Gastroesophageal sphincter (tissue), 3 donors: ENCODE data around the gene PAM.

Experiments
- POLR2A ChIP-seq, 2 donors: fragments of 450-650 bp; IDR thresholded peaks; one replicate each; pipeline ENCODE4 v1.6.1; 2017; ENCODE audit warnings: antibody characterized with exemption in 2 of 2, mild to moderate bottlenecking in 2 of 2, moderate library complexity in 1 of 2
- TF ChIP-seq, protein P1 (sequence below), 4 experiments: fragments of 200-600 bp in 2 of 4; fragments of 450-650 bp in 2 of 4; sonication (generic) in 1 of 4; IDR thresholded peaks; one replicate each; pipeline ENCODE4 v1.5.1; 2017 to 2019; ENCODE audit warnings: antibody characterized with exemption in 4 of 4, mild to moderate bottlenecking in 2 of 4, moderate library complexity in 2 of 4

- TF ChIP-seq, protein P1, sequence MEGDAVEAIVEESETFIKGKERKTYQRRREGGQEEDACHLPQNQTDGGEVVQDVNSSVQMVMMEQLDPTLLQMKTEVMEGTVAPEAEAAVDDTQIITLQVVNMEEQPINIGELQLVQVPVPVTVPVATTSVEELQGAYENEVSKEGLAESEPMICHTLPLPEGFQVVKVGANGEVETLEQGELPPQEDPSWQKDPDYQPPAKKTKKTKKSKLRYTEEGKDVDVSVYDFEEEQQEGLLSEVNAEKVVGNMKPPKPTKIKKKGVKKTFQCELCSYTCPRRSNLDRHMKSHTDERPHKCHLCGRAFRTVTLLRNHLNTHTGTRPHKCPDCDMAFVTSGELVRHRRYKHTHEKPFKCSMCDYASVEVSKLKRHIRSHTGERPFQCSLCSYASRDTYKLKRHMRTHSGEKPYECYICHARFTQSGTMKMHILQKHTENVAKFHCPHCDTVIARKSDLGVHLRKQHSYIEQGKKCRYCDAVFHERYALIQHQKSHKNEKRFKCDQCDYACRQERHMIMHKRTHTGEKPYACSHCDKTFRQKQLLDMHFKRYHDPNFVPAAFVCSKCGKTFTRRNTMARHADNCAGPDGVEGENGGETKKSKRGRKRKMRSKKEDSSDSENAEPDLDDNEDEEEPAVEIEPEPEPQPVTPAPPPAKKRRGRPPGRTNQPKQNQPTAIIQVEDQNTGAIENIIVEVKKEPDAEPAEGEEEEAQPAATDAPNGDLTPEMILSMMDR (IDR thresholded peaks at IDR 0.05) = no peak
- TF ChIP-seq POLR2A (IDR thresholded peaks at IDR 0.05) = no peak
Measured at GRCh38 chr5:102867992-102868662, 113.0 kb downstream of the PAM start.
